OCI-LY7 (cell line): ENCODE measurements around the gene GNG11. TPM values are rescaled to one million over a fixed set of nuclear protein-coding genes. Genes with fewer than 3 reads are reported as not detected.

Experiments used
- BruUV-seq: library from RNA; stranded (reverse); fragments of 400-500 nt; replicated peaks from 2 replicates; lab custom pipeline; 2021; lab: Mats Ljungman, UMichigan
- CTCF ChIA-PET: fragments of 300-600 bp; sonication (Branson Sonifier 250); formaldehyde crosslinking; loops from one replicate; lab custom pipeline; 2022; ENCODE audit warnings: antibody characterized with exemption; ENCODE audit not compliant: unreplicated experiment; lab: Charles Lee
- POLR2A ChIA-PET: fragments of 300-600 bp; sonication (Branson Sonifier 250); formaldehyde crosslinking; loops from one replicate; lab custom pipeline; 2022; ENCODE audit warnings: antibody characterized with exemption; lab: Charles Lee
- DNase-seq: peaks from one replicate; pipeline ENCODE4 v3.0.0-alpha.2; 2015; ENCODE audit warnings: low spot score
- H2AFZ ChIP-seq: fragments of 200-600 bp; sonication (generic), shearing (Covaris generic); 2 replicates; pipeline ENCODE4 v1.6.1; 2014; ENCODE audit warnings: mild to moderate bottlenecking, antibody characterized with exemption, low read length, moderate library complexity
- H3K27ac ChIP-seq: fragments of 200-600 bp; sonication (generic); 2 replicates; pipeline ENCODE4 v1.5.1; 2014; ENCODE audit warnings: mixed run types, low read depth, mild to moderate bottlenecking, moderate library complexity, low read length, inconsistent platforms; ENCODE audit not compliant: poor library complexity, severe bottlenecking
- H3K36me3 ChIP-seq: fragments of 200-600 bp; sonication (generic); 2 replicates; pipeline ENCODE4 v1.6.1; 2014; ENCODE audit warnings: mild to moderate bottlenecking, antibody characterized with exemption, low read length, moderate library complexity, mixed read lengths; ENCODE audit not compliant: insufficient read depth
- H3K4me1 ChIP-seq: fragments of 200-600 bp; sonication (generic); 2 replicates; pipeline ENCODE4 v1.5.1; 2014; ENCODE audit warnings: mild to moderate bottlenecking, low read length; ENCODE audit not compliant: insufficient read depth, poor library complexity, severe bottlenecking
- H3K4me2 ChIP-seq: fragments of 200-600 bp; sonication (generic); 2 replicates; pipeline ENCODE4 v1.6.1; 2014; ENCODE audit warnings: mild to moderate bottlenecking, low read length
- H3K4me3 ChIP-seq: fragments of 200-600 bp; sonication (generic); 2 replicates; pipeline ENCODE4 v1.5.1; 2014; ENCODE audit warnings: mild to moderate bottlenecking, low read depth, low read length; ENCODE audit not compliant: poor library complexity, severe bottlenecking
- H3K79me2 ChIP-seq: fragments of 200-600 bp; sonication (generic); 2 replicates; pipeline ENCODE4 v1.6.1; 2016; ENCODE audit warnings: low read depth, mild to moderate bottlenecking, low read length, moderate library complexity, mixed read lengths; ENCODE audit not compliant: insufficient read depth
- H3K9me2 ChIP-seq: fragments of 200-600 bp; sonication (generic); 2 replicates; pipeline ENCODE4 v1.6.1; 2016; ENCODE audit warnings: mild to moderate bottlenecking, low read length, mixed read lengths; ENCODE audit not compliant: insufficient read depth
- H3K9me3 ChIP-seq: fragments of 200-600 bp; sonication (generic); 2 replicates; pipeline ENCODE4 v1.6.1; 2014; ENCODE audit warnings: mild to moderate bottlenecking, mixed run types, low read length, mixed read lengths
- H4K20me1 ChIP-seq: fragments of 200-600 bp; sonication (generic); 2 replicates; pipeline ENCODE4 v1.6.1; 2014; ENCODE audit warnings: mild to moderate bottlenecking, antibody characterized with exemption, low read length, moderate library complexity, mixed read lengths; ENCODE audit not compliant: insufficient read depth
- CTCF ChIP-seq: fragments of 200-600 bp; sonication (generic); conservative IDR thresholded peaks from 2 replicates; pipeline ENCODE4 v1.5.1; 2014; ENCODE audit warnings: mild to moderate bottlenecking, antibody characterized with exemption, low read length, moderate library complexity, mixed read lengths
- EZH2phosphoT487 ChIP-seq: fragments of 200-600 bp; sonication (generic); IDR thresholded peaks from 2 replicates; pipeline ENCODE4 v1.6.1; 2018; ENCODE audit warnings: low read depth, borderline replicate concordance, mild to moderate bottlenecking, mixed run types, antibody characterized with exemption, low read length, moderate library complexity, mixed read lengths
- intact Hi-C: fragments of 100-400 bp; cut with micrococcal nuclease; formaldehyde crosslinking; loops from one replicate; pipeline ENCODE4 v1.10.0; 2022; ENCODE audit not compliant: unreplicated experiment
- total RNA-seq, 2 experiments: library from RNA; depleted of rRNA in 1 of 2; stranded (reverse); fragments of >200 nt in 1 of 2; shearing (Covaris generic) in 1 of 2; gene quantifications; 2 replicates each; pipeline ENCODE4 v1.2.3, GENCODE V29; 2014 to 2022

GNG11 gene
- total RNA-seq, 2 experiments from 2014 or later = 0.82 to 1.2 TPM

- Histone ChIP-seq H3K36me3 (no peaks in the 10 kb centered on the region), H3K4me3 (no peak overlapping the region), H4K20me1 (no peaks in the 10 kb centered on the region), H3K4me1 (no peaks in the 10 kb centered on the region), H3K27ac (no peak overlapping the region), H2AFZ (no peak overlapping the region), H3K4me2 (no peak overlapping the region), H3K9me2 (no peaks in the 10 kb centered on the region), H3K9me3 (no peaks in the 10 kb centered on the region), H3K79me2 (no peaks in the 10 kb centered on the region)
- CTCF ChIA-PET = no interaction called here
- no peak for DNase-seq
- TF ChIP-seq EZH2phosphoT487 = no peak
- no peak for TF ChIP-seq CTCF
- POLR2A ChIA-PET = interaction anchor here (0.6 to 0.8 kb wide), 2 partner anchors 16 to 17 kb away, joined by 3 read pairs; no protein-coding TSS in a partner anchor
- no TSS peak for BruUV-seq
- intact Hi-C loops = no loop called here
Observed at GRCh38 chr7:93943816-93944540, 22.4 kb downstream of the GNG11 start.

- H2AFZ ChIP-seq = no peak overlapping the region
- no peaks in the 10 kb centered on the region for H3K79me2 ChIP-seq
- H3K4me2 ChIP-seq = no peak overlapping the region
- intact Hi-C loops = no loop called here
- no TSS peak for BruUV-seq
- no peaks in the 10 kb centered on the region for H3K36me3 ChIP-seq
- H4K20me1 ChIP-seq = no peaks in the 10 kb centered on the region
- DNase-seq = no peak
- H3K9me2 ChIP-seq = no peaks in the 10 kb centered on the region
- ChIA-PET POLR2A (interaction anchor here (0.8 to 3.1 kb wide), 2 partner anchors 12 to 16 kb away, joined by 3 to 8 read pairs; no protein-coding TSS in a partner anchor), CTCF (no interaction called here)
- H3K9me3 ChIP-seq = no peaks in the 10 kb centered on the region
- no peaks in the 10 kb centered on the region for H3K4me1 ChIP-seq
- no peak overlapping the region for H3K27ac ChIP-seq
- no peak overlapping the region for H3K4me3 ChIP-seq
- TF ChIP-seq EZH2phosphoT487 = no peak
- TF ChIP-seq CTCF = no peak
Observed at GRCh38 chr7:93944673-93945072, 23.1 kb downstream of the GNG11 start.

GRCh38 chr7:93945083-93945482, 23.5 kb downstream of the GNG11 start:
- no peaks in the 10 kb centered on the region for H4K20me1 ChIP-seq
- no peaks in the 10 kb centered on the region for H3K36me3 ChIP-seq
- no TSS peak for BruUV-seq
- H3K9me2 ChIP-seq = no peaks in the 10 kb centered on the region
- no peak overlapping the region for H3K4me2 ChIP-seq
- intact Hi-C loops = no loop called here
- no peak overlapping the region for H3K4me3 ChIP-seq
- ChIA-PET POLR2A (interaction anchor here (1.0 to 3.1 kb wide), 2 partner anchors 9 to 12 kb away, joined by 3 to 8 read pairs; no protein-coding TSS in a partner anchor), CTCF (no interaction called here)
- H3K27ac ChIP-seq = no peak overlapping the region
- H2AFZ ChIP-seq = no peak overlapping the region
- TF ChIP-seq CTCF = no peak
- no peak for TF ChIP-seq EZH2phosphoT487
- H3K9me3 ChIP-seq = no peaks in the 10 kb centered on the region
- H3K79me2 ChIP-seq = no peaks in the 10 kb centered on the region
- no peak for DNase-seq
- H3K4me1 ChIP-seq = no peaks in the 10 kb centered on the region
